Effector CD4-positive, alpha-beta T cell (primary cell): ENCODE data around the gene HOXA4.

ENCODE experiments used
- DNase-seq: peaks from one replicate; pipeline ENCODE4 v3.0.0-alpha.2; 2020

Gene HOXA4

GRCh38 chr7:27169658-27170425 lies 39.3 kb upstream of the HOXA4 start:
- no peak for DNase-seq

GRCh38 chr7:27168265-27168947 lies 37.8 kb upstream of the HOXA4 start:
- DNase-seq: no peak

- DNase-seq: no peak
These were observed 37.3 kb upstream of the HOXA4 start for GRCh38 chr7:27167916-27168264.

- no peak for DNase-seq
These were observed 36.3 kb upstream of the HOXA4 start for GRCh38 chr7:27166531-27167505.

GRCh38 chr7:27165996-27166530 lies 35.5 kb upstream of the HOXA4 start:
- DNase-seq: no peak

- no peak for DNase-seq
These were observed 34.8 kb upstream of the HOXA4 start, which contains the start of gene HOXA9 for GRCh38 chr7:27165089-27165995. TSS of gene HOXA9 (minus strand) at chr7:27165537. CDS start at chr7:27165457, 80 bp downstream.

- DNase-seq: no peak
These were observed 34.0 kb upstream of the HOXA4 start for GRCh38 chr7:27164367-27165088.

- DNase-seq: no peak
These were observed 33.4 kb upstream of the HOXA4 start for GRCh38 chr7:27164045-27164366.

- no peak for DNase-seq
These were observed 32.9 kb upstream of the HOXA4 start for GRCh38 chr7:27163288-27164044.

- no peak for DNase-seq
These were observed 32.2 kb upstream of the HOXA4 start for GRCh38 chr7:27162561-27163287.

GRCh38 chr7:27161721-27162560 lies 31.4 kb upstream of the HOXA4 start:
- no peak for DNase-seq

GRCh38 chr7:27161214-27161720 lies 30.7 kb upstream of the HOXA4 start:
- DNase-seq: no peak

- DNase-seq: peak; percentile 82
These were observed 30.1 kb upstream of the HOXA4 start for GRCh38 chr7:27160546-27161213.

GRCh38 chr7:27160145-27160545 lies 29.6 kb upstream of the HOXA4 start:
- DNase-seq: no peak

GRCh38 chr7:27159266-27160144 lies 28.9 kb upstream of the HOXA4 start:
- no peak for DNase-seq

- DNase-seq: no peak
These were observed 28.1 kb upstream of the HOXA4 start for GRCh38 chr7:27158436-27159265.
